D721Med (cell line): ENCODE results near the gene BDH1.
A peak's percentile ranks its signal among the peaks of the same experiment; 100 is the strongest.

ENCODE experiments used
- DNase-seq: peaks from one replicate; pipeline ENCODE4 v3.0.0; 2011; ENCODE audit warnings: low spot score; ENCODE audit not compliant: insufficient read length
- FAIRE-seq: peaks from 2 replicates; lab custom pipeline; 2011; peaks lifted over from hg19 to GRCh38; lab: Jason Lieb, UNC
- TF ChIP-seq, protein P1 (sequence below): IDR thresholded peaks from 2 replicates; pipeline ENCODE4 v1.5.1; 2012; ENCODE audit warnings: mild to moderate bottlenecking, control low read depth; ENCODE audit not compliant: insufficient read depth; ENCODE audit errors: missing control alignments

Gene BDH1

GRCh38 chr3:197507541-197507940 lies 48.2 kb downstream of the BDH1 start:
- TF ChIP-seq, protein P1, sequence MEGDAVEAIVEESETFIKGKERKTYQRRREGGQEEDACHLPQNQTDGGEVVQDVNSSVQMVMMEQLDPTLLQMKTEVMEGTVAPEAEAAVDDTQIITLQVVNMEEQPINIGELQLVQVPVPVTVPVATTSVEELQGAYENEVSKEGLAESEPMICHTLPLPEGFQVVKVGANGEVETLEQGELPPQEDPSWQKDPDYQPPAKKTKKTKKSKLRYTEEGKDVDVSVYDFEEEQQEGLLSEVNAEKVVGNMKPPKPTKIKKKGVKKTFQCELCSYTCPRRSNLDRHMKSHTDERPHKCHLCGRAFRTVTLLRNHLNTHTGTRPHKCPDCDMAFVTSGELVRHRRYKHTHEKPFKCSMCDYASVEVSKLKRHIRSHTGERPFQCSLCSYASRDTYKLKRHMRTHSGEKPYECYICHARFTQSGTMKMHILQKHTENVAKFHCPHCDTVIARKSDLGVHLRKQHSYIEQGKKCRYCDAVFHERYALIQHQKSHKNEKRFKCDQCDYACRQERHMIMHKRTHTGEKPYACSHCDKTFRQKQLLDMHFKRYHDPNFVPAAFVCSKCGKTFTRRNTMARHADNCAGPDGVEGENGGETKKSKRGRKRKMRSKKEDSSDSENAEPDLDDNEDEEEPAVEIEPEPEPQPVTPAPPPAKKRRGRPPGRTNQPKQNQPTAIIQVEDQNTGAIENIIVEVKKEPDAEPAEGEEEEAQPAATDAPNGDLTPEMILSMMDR, result no peak
- FAIRE-seq (no peak), DNase-seq (no peak)

DNA sequence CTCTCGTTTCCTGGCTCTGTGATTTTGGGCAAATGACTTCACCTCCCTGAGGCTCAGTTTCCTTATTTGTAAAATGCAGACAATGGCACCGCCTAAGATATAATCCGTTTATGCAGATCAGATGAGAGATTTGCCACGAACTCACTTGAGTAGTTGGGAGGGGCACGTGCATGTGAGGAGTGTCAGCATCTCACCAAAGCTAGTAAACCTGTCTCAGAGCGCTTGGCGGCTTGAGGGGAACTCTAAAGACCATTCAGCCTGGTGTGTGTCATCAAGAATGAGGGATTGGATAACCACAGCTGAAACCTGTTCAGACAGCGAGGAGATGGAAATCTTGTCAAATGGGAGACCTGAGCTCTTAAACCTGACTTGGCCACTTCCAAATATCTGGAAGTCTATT lies 48.7 kb downstream of the BDH1 start:
- FAIRE-seq (peak; percentile 73), DNase-seq (peak; percentile 88)

DNA sequence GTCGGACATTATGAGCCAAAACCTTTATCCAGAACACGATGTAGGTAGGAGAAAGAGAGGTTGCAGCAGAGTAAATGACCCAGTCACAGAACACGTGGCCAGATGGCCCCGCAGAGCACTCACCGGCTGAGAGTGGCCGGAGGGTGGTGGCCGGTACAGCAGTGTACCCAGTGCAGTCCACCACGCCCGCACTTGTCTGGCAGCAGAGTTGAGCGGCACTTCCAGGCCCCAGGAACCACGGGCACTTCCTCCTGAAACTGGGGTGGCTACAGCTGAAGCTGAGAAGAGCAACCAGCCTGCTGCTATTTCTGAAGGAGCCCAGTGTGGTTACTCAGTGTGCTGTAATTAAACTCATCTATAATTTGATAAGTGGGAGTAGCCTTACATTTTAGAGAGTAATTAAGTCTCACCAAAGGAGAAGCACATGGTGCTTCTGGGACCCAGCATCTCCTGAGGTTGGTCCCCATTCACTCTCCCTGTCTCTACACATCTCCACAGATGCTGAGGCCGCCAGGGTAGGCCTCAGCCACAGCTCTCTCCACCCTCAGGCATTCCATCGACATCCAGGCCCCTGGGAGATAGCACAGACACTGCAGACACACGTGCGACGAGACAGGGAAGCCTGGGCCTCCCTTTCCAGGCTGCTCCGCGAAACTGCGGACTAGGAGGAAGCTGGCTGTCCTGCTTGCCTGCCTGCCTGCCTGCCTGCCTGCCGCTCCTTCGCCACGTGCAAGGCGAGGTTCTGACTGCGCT lies 49.8 kb downstream of the BDH1 start:
- no peak for FAIRE-seq
- TF ChIP-seq, protein P1, result no peak

More for the DNA sequence above, 48.7 kb downstream of the BDH1 start:
- TF ChIP-seq, protein P1, result no peak

DNA sequence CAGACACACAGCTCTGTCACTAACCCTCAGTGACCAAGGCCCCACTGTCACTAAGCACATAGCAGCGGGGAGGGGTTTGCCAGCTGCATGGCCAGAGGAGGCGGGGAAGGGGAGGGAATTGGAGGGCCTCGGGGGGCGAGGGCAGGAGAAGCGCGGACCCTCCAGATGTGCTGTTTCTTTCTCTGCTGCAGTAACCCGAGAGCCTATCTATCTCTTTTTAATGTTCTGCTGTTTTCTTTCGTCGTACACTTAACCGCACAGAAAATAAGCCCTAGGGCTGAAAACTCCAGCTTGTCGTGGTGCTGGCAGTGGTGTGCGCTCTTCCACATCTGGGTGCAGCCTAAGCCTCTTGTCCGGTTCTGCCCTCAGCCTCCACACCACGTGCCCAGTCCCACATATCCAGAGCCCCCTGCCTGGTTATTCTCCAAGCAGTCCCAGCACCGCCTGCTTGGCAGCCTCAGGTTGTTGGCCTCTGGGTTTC lies 51.1 kb downstream of the BDH1 start:
- TF ChIP-seq, protein P1, result no peak
- DNase-seq (no peak), FAIRE-seq (no peak)

More for the DNA sequence above, 49.8 kb downstream of the BDH1 start:
- DNase-seq, result no peak

DNA sequence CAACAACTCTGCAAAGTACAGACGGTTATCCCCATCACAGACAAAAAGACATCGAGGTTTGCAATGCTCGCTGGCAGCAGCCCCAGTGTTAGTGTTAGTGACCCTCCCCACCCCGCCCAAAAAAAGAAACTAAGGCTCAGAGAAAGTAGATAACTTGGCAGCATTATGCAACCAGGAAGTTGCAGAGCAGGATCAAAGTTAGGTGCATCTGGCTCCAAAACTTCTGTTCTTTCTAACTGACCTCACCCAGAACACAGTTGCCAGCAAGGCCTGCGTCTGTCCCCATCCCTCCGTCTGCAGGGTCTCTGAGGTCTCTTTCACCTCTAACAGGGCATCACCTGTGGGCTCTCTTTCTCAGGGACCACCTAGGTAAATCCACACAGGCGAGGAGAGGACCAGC lies 51.5 kb downstream of the BDH1 start:
- no peak for DNase-seq
- TF ChIP-seq, protein P1, result no peak
- FAIRE-seq, result no peak

GRCh38 chr3:197503652-197504051 lies 52.1 kb downstream of the BDH1 start:
- FAIRE-seq, result peak; percentile 77
- TF ChIP-seq, protein P1, result no peak
- peak; percentile 85 for DNase-seq
